RCC 7860 (cell line): ENCODE measurements around the gene UBE3C.

Experiments used
- DNase-seq: peaks from one replicate; pipeline ENCODE4 v3.0.0-alpha.2; 2015; ENCODE audit warnings: low spot score
- FAIRE-seq: peaks from 2 replicates; lab custom pipeline; 2012; peaks lifted over from hg19 to GRCh38; lab: Jason Lieb, UNC

The UBE3C gene

DNA sequence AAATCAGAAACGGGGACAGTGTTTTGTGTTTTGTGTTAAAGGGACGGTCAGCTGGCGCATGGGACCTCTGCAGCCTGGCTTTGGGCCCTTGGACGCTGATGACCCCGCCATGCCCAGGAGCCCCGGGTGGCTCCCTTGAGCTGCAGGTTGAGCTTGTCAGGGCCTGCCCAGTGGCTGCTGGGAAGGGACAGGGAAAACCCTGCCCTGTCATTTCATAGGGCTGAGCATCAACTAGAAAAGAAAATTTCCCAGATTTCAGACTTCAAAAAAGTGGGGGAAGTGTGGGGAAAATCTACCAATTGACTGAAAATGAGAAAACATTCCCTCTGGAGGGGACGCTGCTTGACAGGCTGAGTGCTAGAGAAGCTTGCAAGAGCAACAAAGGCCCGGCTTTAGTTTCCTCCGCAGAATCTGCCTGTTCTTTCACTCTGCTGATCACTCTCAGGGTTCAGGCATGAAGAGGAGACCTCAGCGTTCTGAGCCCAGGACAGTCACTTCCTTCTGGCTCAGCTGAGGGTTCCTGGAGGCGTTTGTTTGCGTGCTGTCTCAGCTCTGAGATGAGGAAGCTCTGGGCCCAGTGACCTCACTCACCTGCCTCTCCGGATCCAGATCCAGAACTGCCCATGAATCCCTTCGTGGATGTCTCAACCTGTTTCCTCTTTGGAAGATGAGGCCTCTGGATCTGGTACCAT lies 179.4 kb downstream of the UBE3C start:
- no peak for DNase-seq
- FAIRE-seq: no peak
